GM18508 (cell line): ENCODE results near the gene TMEM217.
"Not testable (repeated sequence)": the region's sequence is repeated elsewhere in the genome, so short reads cannot be mapped to it uniquely, and the experiment has no call there.

Experiments used
- ATAC-seq: cut with Tn5 transposase; IDR thresholded peaks from one replicate; pipeline ENCODE4 v1.9.1; 2021; ENCODE audit warnings: moderate number of reproducible peaks; ENCODE audit not compliant: insufficient read depth, unreplicated experiment

Gene TMEM217

GRCh38 chr6:37190159-37190535 is 67.8 kb downstream of the TMEM217 start:
- ATAC-seq: no peak

GRCh38 chr6:37188962-37189510 is 68.9 kb downstream of the TMEM217 start:
- ATAC-seq: no peak

DNA sequence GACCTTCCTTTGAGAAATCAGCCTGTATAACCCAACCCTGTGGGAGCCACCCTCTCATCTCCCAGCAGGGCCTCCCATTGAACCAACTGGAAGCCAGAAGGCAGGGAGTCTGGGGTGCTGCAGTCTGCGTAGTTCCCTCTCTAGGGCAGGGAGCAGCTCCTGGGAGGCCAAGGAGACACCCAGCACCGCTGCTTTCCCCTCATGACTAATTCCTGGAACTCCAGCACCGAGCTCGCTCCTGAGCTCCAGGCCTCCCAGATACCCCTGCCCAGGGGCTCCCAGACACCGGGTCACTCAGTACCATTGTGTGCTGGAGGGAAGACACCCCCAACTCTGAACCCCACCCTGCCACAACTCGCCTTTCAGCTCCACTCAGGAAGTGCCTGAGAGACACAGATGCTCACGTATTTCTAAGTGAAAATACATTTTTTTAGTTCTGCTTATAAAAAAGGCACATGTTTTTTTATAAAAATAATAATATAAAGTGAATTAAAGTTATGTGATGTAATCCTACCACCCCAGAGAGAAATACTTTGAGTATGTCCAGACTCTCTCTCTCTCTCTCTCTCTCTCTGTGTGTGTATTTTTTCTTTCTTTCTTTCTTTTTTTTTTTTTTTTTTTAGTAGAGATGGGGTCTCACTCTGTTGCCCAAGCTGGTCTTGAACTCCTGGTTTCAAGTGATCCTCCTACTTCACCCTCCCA is 70.5 kb downstream of the TMEM217 start:
- ATAC-seq: no peak

DNA sequence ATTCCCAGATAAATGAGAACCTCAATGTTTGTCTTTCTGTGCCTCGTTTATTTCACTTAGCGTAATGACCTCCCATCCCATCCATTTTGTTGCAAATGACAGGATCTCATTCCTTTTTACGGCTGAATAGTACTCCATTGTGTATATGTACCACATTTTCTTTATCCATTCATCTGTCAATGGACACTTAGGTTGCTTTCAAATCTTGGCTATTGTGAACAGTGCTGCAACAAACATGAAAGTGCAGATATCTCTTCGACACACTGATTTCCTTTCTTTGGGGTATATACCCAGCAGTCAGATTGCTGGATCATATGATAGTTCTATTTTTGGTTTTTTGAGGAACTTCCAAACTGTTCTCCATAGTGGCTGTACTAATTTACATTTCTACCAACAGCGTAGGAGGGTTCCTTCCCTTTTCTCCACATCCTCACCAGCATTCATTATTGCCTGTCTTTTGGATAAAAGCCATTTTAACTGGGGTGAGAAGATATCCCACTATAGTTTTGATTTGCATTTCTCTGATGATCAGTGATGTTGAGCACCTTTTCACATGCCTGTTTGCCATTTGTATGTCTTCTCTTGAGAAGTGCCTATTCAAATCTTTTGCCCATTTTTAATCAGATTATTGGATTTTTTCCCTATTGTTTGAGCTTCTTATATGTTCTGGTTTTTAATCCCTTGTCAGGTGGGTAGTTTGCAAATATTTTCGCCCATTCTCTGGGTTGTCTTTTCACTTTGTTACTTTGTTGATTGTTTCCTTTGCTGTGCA is 71.8 kb downstream of the TMEM217 start:
- ATAC-seq: not testable (repeated sequence)

GRCh38 chr6:37182736-37183590 is 75.0 kb downstream of the TMEM217 start:
- no peak for ATAC-seq

DNA sequence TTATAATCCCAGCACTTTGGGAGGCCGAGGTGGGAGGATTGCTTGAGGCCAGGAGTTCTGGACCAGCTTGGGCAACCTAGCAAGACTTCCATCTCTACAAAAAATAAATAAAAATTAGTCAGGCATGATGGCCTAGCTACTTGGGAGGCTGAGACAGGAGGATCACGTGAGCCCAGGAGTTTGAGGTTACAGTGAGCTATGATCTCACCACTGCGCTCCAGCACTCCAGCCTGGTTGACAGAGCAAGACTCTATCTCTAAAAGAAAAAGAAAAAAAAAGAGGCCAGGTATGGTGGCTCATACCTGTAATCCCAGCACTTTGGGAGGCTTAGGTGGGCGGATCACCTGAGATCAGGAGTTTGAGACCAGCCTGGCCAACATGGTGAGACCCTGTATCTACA is 77.3 kb downstream of the TMEM217 start:
- ATAC-seq: not testable (repeated sequence)

GRCh38 chr6:37180075-37180474 is 77.9 kb downstream of the TMEM217 start:
- ATAC-seq: no peak

- ATAC-seq: no peak
These were observed 79.9 kb downstream of the TMEM217 start for GRCh38 chr6:37177935-37178517.

DNA sequence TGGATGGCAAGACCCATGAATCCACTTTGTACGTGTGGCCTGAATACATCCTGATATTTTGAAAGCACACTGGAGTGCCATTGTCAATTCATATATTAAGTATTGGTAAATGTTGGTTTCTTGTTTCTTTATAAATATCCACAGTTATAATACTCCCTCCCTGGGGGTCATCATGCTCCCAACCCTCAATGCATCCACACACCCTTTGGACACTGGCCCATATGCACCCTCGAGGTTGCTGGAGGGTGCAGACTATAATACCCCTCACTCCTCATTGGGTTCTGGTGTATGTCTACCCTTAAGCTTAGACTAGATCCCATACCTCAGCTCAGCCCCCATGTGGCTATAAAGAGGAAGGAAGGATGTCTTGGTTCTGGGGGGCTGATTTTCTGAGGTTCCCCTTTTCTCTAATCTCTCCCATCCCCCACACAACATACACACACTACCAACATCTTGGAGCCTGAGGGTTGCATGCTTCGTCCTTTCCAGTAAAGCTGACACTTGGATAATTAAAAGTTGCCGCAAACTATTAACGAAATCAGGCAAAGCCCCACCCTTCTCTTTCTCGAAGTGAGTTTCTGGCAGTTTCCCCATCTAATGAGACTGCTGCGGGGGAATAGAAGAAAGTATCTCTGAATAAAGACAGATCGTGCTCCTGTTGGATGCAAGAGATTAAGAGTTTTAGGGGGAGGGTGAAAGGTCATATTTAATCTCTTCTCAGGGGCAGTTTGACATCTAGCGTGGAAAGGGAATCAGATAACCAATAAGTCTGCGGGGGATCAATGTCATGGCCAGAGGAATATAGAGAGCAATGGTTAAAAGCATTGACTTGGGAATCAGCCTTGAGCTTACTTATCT is 80.6 kb downstream of the TMEM217 start:
- ATAC-seq: no peak

DNA sequence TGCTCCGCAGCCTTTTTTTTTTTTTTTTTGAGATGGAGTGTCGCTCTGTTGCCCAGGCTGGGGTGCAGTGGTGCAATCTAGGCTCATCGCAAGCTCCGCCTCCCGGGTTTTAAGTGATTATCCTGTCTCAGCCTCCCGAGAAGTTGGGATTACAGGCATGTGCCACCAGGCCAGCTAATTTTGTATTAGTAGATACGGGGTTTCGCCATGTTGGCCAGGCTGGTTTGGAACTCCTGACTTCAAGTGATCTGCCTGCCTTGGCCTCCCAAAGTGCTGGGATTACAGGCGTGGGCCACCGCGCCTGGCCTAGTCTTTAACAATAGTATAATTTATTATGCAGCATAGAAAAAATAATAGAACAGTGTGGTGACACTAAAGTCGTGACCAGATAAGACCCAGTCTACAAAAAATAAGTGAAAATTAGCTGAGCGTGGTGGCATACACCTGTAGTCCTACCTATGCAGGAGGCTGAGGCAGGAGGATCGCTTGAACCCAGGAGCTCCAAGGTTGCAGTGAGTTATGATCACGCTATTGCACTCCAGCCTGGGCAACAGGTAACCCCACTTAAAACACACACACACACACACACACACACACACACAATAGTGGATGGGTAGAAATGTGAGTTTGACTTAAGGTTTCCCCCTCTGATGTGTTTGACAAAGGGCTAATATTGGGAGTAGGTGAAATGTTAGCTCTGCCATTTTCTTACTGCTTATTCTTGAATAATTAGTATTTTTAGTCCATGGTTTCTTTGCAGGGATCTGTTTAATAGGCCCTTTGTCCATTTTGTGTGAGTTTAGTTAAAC is 81.5 kb downstream of the TMEM217 start:
- ATAC-seq: no peak

GRCh38 chr6:37175332-37176267 is 82.3 kb downstream of the TMEM217 start:
- ATAC-seq: no peak

DNA sequence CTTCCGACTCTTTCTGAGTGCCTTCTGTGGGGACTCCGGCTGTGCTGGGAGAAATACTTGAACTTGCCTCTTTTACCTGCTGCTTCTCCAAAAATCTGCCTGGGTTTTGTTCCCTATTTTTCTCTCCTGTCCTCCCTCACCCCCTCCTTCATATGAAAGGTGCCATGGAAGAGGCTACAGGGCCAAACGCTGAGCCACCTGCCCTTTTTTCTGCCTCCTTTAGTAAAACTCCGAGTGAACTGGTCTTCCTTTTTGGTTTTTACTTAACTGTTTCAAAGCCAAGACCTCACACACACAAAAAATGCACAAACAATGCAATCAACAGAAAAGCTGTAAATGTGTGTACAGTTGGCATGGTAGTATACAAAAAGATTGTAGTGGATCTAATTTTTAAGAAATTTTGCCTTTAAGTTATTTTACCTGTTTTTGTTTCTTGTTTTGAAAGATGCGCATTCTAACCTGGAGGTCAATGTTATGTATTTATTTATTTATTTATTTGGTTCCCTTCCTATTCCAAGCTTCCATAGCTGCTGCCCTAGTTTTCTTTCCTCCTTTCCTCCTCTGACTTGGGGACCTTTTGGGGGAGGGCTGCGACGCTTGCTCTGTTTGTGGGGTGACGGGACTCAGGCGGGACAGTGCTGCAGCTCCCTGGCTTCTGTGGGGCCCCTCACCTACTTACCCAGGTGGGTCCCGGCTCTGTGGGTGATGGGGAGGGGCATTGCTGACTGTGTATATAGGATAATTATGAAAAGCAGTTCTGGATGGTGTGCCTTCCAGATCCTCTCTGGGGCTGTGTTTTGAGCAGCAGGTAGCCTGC is 83.2 kb downstream of the TMEM217 start:
- no peak for ATAC-seq

DNA sequence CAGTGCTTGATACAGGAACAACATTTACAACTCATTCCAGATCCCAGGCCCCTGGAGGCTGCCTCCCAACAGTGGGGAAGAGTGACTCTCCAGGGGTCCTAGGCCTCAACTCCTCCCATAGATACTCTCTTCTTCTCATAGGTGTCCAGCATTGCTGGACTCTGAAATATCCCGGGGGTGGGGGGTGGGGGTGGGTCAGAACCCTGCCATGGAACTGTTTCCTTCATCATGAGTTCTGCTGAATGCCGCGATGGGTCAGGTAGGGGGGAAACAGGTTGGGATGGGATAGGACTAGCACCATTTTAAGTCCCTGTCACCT is 83.8 kb downstream of the TMEM217 start:
- no peak for ATAC-seq

DNA sequence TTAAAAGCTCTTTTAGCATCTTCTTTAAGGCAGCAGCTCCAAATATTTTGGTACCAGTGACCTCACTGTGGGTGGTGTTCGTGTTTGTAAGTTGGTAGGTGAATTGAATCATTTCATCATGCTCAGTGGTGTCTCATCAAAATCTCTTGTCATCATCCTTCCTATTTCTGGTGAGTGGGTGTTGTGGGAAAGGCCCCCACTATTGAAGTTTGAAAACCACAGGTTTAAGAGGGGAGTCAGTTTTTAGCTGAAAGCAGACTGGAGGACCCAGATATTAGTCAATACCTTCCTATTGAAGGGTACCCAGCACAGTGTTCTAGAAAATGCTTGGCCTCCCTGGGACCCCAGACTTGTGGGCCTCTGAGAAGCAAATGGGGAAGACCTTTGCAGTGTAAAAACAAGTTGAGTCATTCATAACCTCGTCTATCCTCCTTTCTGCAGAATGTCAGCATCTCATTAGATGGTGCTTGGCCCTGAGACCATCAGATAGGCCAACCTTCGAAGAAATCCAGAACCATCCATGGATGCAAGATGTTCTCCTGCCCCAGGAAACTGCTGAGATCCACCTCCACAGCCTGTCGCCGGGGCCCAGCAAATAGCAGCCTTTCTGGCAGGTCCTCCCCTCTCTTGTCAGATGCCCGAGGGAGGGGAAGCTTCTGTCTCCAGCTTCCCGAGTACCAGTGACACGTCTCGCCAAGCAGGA is 84.3 kb downstream of the TMEM217 start:
- ATAC-seq: no peak

DNA sequence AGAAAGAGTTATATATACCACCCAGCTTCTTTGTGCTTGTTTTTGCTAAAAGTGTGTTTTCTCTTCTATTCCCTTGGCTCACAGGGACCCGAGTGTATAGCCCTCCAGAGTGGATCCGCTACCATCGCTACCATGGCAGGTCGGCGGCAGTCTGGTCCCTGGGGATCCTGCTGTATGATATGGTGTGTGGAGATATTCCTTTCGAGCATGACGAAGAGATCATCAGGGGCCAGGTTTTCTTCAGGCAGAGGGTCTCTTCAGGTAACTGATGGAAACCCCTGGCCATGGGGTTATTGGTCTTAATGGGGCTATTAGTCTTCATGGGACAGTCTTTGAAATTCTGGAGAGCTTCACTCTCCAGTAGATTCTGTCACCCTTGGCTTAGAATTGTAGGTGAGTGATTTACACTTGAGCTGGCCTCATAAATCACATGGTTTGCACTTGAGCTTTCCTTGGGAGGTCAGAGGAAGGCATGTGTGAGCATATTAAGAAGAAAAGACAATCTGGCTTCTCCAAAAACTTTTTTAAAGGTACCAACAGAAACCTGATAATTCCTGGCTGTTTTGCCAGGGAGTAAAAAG is 84.9 kb downstream of the TMEM217 start:
- no peak for ATAC-seq
